NB4 (cell line): ENCODE data around the gene ACAA2.

Experiments
- DNase-seq: peaks from one replicate; pipeline ENCODE4 v3.0.0; 2010; ENCODE audit warnings: low read depth
- H3K4me3 ChIP-seq: one replicate; pipeline ENCODE4 v1.5.1; 2011; ENCODE audit warnings: mild to moderate bottlenecking, low read depth, low read length, moderate library complexity
- CTCF ChIP-seq: IDR thresholded peaks from one replicate; pipeline ENCODE4 v1.5.1; 2012; ENCODE audit warnings: low read depth, low read length
- MAX ChIP-seq: IDR thresholded peaks from 2 replicates; pipeline ENCODE4 v1.6.1; 2011; ENCODE audit warnings: low read depth, low read length
- MYC ChIP-seq: IDR thresholded peaks from 2 replicates; pipeline ENCODE4 v1.6.1; 2011; ENCODE audit warnings: low read depth, low read length
- POLR2A ChIP-seq: IDR thresholded peaks from 2 replicates; pipeline ENCODE4 v1.6.1; 2011; ENCODE audit warnings: mild to moderate bottlenecking; ENCODE audit not compliant: insufficient read length; ENCODE audit errors: extremely low read depth

ACAA2 gene

GRCh38 chr18:49749563-49749962 lies 63.8 kb downstream of the ACAA2 start:
- no peak overlapping the region for H3K4me3 ChIP-seq
- TF ChIP-seq CTCF (no peak), POLR2A (no peak), MYC (no peak), MAX (no peak)
- DNase-seq, result no peak

GRCh38 chr18:49747876-49748275 lies 65.5 kb downstream of the ACAA2 start:
- no peak for DNase-seq
- no peak overlapping the region for H3K4me3 ChIP-seq
- no peak for TF ChIP-seq POLR2A
- no peak for TF ChIP-seq CTCF
- no peak for TF ChIP-seq MAX
- TF ChIP-seq MYC, result no peak

GRCh38 chr18:49745045-49746014 lies 68.0 kb downstream of the ACAA2 start:
- TF ChIP-seq CTCF (no peak), POLR2A (no peak), MAX (no peak), MYC (no peak)
- H3K4me3 ChIP-seq, result no peak overlapping the region
- no peak for DNase-seq

GRCh38 chr18:49744376-49745008 lies 68.8 kb downstream of the ACAA2 start:
- no peak overlapping the region for H3K4me3 ChIP-seq
- DNase-seq, result no peak
- TF ChIP-seq CTCF (no peak), MYC (no peak), POLR2A (no peak), MAX (no peak)

GRCh38 chr18:49743117-49743567 lies 70.2 kb downstream of the ACAA2 start:
- TF ChIP-seq POLR2A (no peak), MYC (no peak), MAX (no peak), CTCF (no peak)
- DNase-seq, result no peak
- H3K4me3 ChIP-seq, result no peak overlapping the region
